Effector memory CD4-positive, alpha-beta T cell (primary cell): ENCODE data around the gene ASTE1.
"Not testable (repeated sequence)": the region's sequence is repeated elsewhere in the genome, so short reads cannot be mapped to it uniquely, and the experiment has no call there.

ENCODE experiments used
- DNase-seq, 3 donors: peaks; one replicate each; pipeline ENCODE4 v3.0.0-alpha.2; 2020
- H3K27ac ChIP-seq: 2 replicates; pipeline ENCODE4 v1.7.0; 2013; ENCODE audit warnings: mild to moderate bottlenecking, low read length, moderate library complexity; ENCODE audit not compliant: insufficient read depth, poor library complexity, severe bottlenecking
- H3K27me3 ChIP-seq: replicated peaks from 2 replicates; pipeline ENCODE4 v1.7.0; 2013; ENCODE audit warnings: mild to moderate bottlenecking, low read length; ENCODE audit not compliant: insufficient read depth, control insufficient read depth, poor library complexity, severe bottlenecking
- H3K36me3 ChIP-seq: 2 replicates; pipeline ENCODE4 v1.7.0; 2013; ENCODE audit warnings: mild to moderate bottlenecking, low read length, moderate library complexity; ENCODE audit not compliant: control insufficient read depth, insufficient read depth
- H3K4me1 ChIP-seq: 2 replicates; pipeline ENCODE4 v1.7.0; 2013; ENCODE audit warnings: low read length, mild to moderate bottlenecking; ENCODE audit not compliant: control insufficient read depth, insufficient read depth, poor library complexity, severe bottlenecking
- H3K4me3 ChIP-seq: 2 replicates; pipeline ENCODE4 v1.7.0; 2013; ENCODE audit warnings: low read length, low read depth, mild to moderate bottlenecking; ENCODE audit not compliant: insufficient read depth, poor library complexity, severe bottlenecking
- H3K9me3 ChIP-seq: 2 replicates; pipeline ENCODE4 v1.7.0; 2013; ENCODE audit warnings: mild to moderate bottlenecking, low read length, moderate library complexity; ENCODE audit not compliant: control insufficient read depth

ASTE1 gene

GRCh38 chr3:131042271-131042985 is 15.8 kb upstream of the ASTE1 start:
- not testable (repeated sequence) for DNase-seq, H3K36me3 ChIP-seq, H3K27ac ChIP-seq, H3K9me3 ChIP-seq, H3K27me3 ChIP-seq
- Histone ChIP-seq H3K4me1 (peaks cover 13% of the 10 kb centered on the region), H3K4me3 (peak overlapping the region; percentile 4)

- H3K36me3 ChIP-seq: no peaks in the 10 kb centered on the region
- no peak for DNase-seq
- peaks cover 13% of the 10 kb centered on the region for H3K4me1 ChIP-seq
- no peak overlapping the region for H3K27ac ChIP-seq
- no peak overlapping the region for H3K4me3 ChIP-seq
- no peaks in the 10 kb centered on the region for H3K9me3 ChIP-seq
- H3K27me3 ChIP-seq: no peaks in the 10 kb centered on the region
Observed at GRCh38 chr3:131038326-131038725, 11.7 kb upstream of the ASTE1 start.

- no peaks in the 10 kb centered on the region for H3K36me3 ChIP-seq
- H3K27ac ChIP-seq: no peak overlapping the region
- peaks cover 3% of the 10 kb centered on the region for H3K4me1 ChIP-seq
- no peak overlapping the region for H3K4me3 ChIP-seq
- no peaks in the 10 kb centered on the region for H3K9me3 ChIP-seq
- no peak for DNase-seq
- no peaks in the 10 kb centered on the region for H3K27me3 ChIP-seq
Observed at GRCh38 chr3:131036986-131037385, 10.4 kb upstream of the ASTE1 start.

- DNase-seq: no peak
- no peaks in the 10 kb centered on the region for H3K4me1 ChIP-seq
- no peak overlapping the region for H3K27ac ChIP-seq
- H3K27me3 ChIP-seq: no peaks in the 10 kb centered on the region
- H3K4me3 ChIP-seq: no peak overlapping the region
- no peaks in the 10 kb centered on the region for H3K9me3 ChIP-seq
- no peaks in the 10 kb centered on the region for H3K36me3 ChIP-seq
Observed at GRCh38 chr3:131036200-131036816, 9.7 kb upstream of the ASTE1 start.

GRCh38 chr3:131033480-131034080 is 7.0 kb upstream of the ASTE1 start:
- no peak for DNase-seq
- Histone ChIP-seq H3K27ac (no peak overlapping the region), H3K36me3 (no peaks in the 10 kb centered on the region), H3K27me3 (no peaks in the 10 kb centered on the region), H3K9me3 (no peaks in the 10 kb centered on the region), H3K4me3 (no peak overlapping the region), H3K4me1 (no peaks in the 10 kb centered on the region)

- no peaks in the 10 kb centered on the region for H3K36me3 ChIP-seq
- no peak overlapping the region for H3K4me3 ChIP-seq
- no peak overlapping the region for H3K27ac ChIP-seq
- no peaks in the 10 kb centered on the region for H3K27me3 ChIP-seq
- H3K4me1 ChIP-seq: peaks cover 4% of the 10 kb centered on the region
- DNase-seq: no peak
- no peaks in the 10 kb centered on the region for H3K9me3 ChIP-seq
Observed at GRCh38 chr3:131031660-131032059, 5.0 kb upstream of the ASTE1 start.

- Histone ChIP-seq H3K9me3 (no peaks in the 10 kb centered on the region), H3K36me3 (peaks cover 6% of the 10 kb centered on the region), H3K27ac (no peak overlapping the region), H3K4me3 (no peak overlapping the region), H3K27me3 (no peaks in the 10 kb centered on the region), H3K4me1 (peaks cover 4% of the 10 kb centered on the region)
- no peak for DNase-seq
Observed at GRCh38 chr3:131028844-131029243, 2.2 kb upstream of the ASTE1 start.

GRCh38 chr3:131025539-131025938 is 1.1 kb downstream of the ASTE1 start:
- H3K9me3 ChIP-seq: no peaks in the 10 kb centered on the region
- peaks cover 6% of the 10 kb centered on the region for H3K36me3 ChIP-seq
- H3K27ac ChIP-seq: no peak overlapping the region
- H3K4me3 ChIP-seq: peak overlapping the region; percentile 87
- H3K27me3 ChIP-seq: no peaks in the 10 kb centered on the region
- no peak for DNase-seq
- H3K4me1 ChIP-seq: peaks cover 15% of the 10 kb centered on the region

- Histone ChIP-seq H3K27me3 (no peaks in the 10 kb centered on the region), H3K4me1 (peaks cover 15% of the 10 kb centered on the region), H3K36me3 (peaks cover 29% of the 10 kb centered on the region), H3K27ac (no peak overlapping the region), H3K4me3 (no peak overlapping the region), H3K9me3 (no peaks in the 10 kb centered on the region)
- DNase-seq: no peak
Observed at GRCh38 chr3:131020122-131020693, 6.4 kb downstream of the ASTE1 start.

- peaks cover 34% of the 10 kb centered on the region for H3K36me3 ChIP-seq
- H3K4me1 ChIP-seq: peaks cover 15% of the 10 kb centered on the region
- H3K4me3 ChIP-seq: no peak overlapping the region
- DNase-seq: no peak
- H3K27me3 ChIP-seq: no peaks in the 10 kb centered on the region
- no peak overlapping the region for H3K27ac ChIP-seq
- no peaks in the 10 kb centered on the region for H3K9me3 ChIP-seq
Observed at GRCh38 chr3:131018970-131019369, 7.7 kb downstream of the ASTE1 start.
